Keratinocyte (primary cell): ENCODE results near the gene PTTG1IP2. TPM values are rescaled to one million over a fixed set of nuclear protein-coding genes. Genes with fewer than 3 reads are reported as not detected.

Experiments
- DNase-seq: peaks from one replicate; pipeline ENCODE4 v3.0.0-alpha.2; 2011; ENCODE audit warnings: low read depth, missing footprints, low spot score
- FAIRE-seq: peaks from 2 replicates; lab custom pipeline; 2011; peaks lifted over from hg19 to GRCh38; lab: Jason Lieb, UNC
- H2AFZ ChIP-seq: 2 replicates; pipeline ENCODE4 v1.6.0; 2012; ENCODE audit warnings: low read length, control low read depth, inconsistent platforms; ENCODE audit not compliant: control insufficient read depth
- H3K27ac ChIP-seq: 2 replicates; pipeline ENCODE4 v1.5.1; 2011; ENCODE audit warnings: low read length; ENCODE audit not compliant: control insufficient read depth, insufficient read depth
- H3K27me3 ChIP-seq: 3 replicates; pipeline ENCODE4 v1.6.0; 2011; ENCODE audit warnings: low read length; ENCODE audit not compliant: control insufficient read depth, insufficient read depth; ENCODE audit errors: extremely low read depth
- H3K36me3 ChIP-seq, 2 experiments: 2 replicates in 1 of 2; 3 replicates in 1 of 2; pipeline ENCODE4 v1.5.1; 2011; ENCODE audit warnings: low read length in 2 of 2, mild to moderate bottlenecking in 1 of 2; ENCODE audit not compliant: control insufficient read depth in 2 of 2, insufficient read depth in 2 of 2; ENCODE audit errors: extremely low read depth in 1 of 2
- H3K4me1 ChIP-seq: 3 replicates; pipeline ENCODE4 v1.5.1; 2011; ENCODE audit warnings: low read length; ENCODE audit not compliant: control insufficient read depth, insufficient read depth; ENCODE audit errors: extremely low read depth
- H3K4me2 ChIP-seq: 3 replicates; pipeline ENCODE4 v1.6.0; 2011; ENCODE audit warnings: low read depth, low read length; ENCODE audit not compliant: control insufficient read depth, insufficient read depth; ENCODE audit errors: extremely low read depth
- H3K4me3 ChIP-seq, 3 experiments: fragments of 200-600 bp in 1 of 3; sonication (generic) in 1 of 3; 2 replicates in 2 of 3; 3 replicates in 1 of 3; pipeline ENCODE4 v1.5.1; 2011 to 2016; ENCODE audit warnings: low read length in 3 of 3, mild to moderate bottlenecking in 3 of 3, control low read depth in 2 of 3, inconsistent platforms in 1 of 3, low read depth in 1 of 3, mixed read lengths in 1 of 3, mixed run types in 1 of 3, moderate library complexity in 1 of 3; ENCODE audit not compliant: control insufficient read depth in 2 of 3, insufficient read depth in 2 of 3; ENCODE audit errors: extremely low read depth in 1 of 3
- H3K79me2 ChIP-seq: 2 replicates; pipeline ENCODE4 v1.6.0; 2012; ENCODE audit warnings: low read length; ENCODE audit not compliant: control insufficient read depth, insufficient read depth
- H3K9ac ChIP-seq: 3 replicates; pipeline ENCODE4 v1.6.0; 2011; ENCODE audit warnings: low read length; ENCODE audit not compliant: control insufficient read depth, insufficient read depth; ENCODE audit errors: extremely low read depth
- H3K9me1 ChIP-seq: 3 replicates; pipeline ENCODE4 v1.6.0; 2011; ENCODE audit warnings: low read length; ENCODE audit not compliant: control insufficient read depth, insufficient read depth; ENCODE audit errors: extremely low read depth
- H3K9me3 ChIP-seq: 2 replicates; pipeline ENCODE4 v1.5.1; 2012; ENCODE audit warnings: low read depth, low read length; ENCODE audit not compliant: control insufficient read depth
- H4K20me1 ChIP-seq: 3 replicates; pipeline ENCODE4 v1.6.0; 2011; ENCODE audit warnings: low read length; ENCODE audit not compliant: control insufficient read depth, insufficient read depth; ENCODE audit errors: extremely low read depth
- CTCF ChIP-seq, 3 experiments: IDR thresholded peaks in 1 of 3; conservative IDR thresholded peaks in 1 of 3; optimal IDR thresholded peaks in 1 of 3; 2 replicates in 2 of 3; 3 replicates in 1 of 3; pipeline versions ENCODE3 to v1.5.1; 2011; ENCODE audit warnings: low read length in 3 of 3, mild to moderate bottlenecking in 3 of 3, moderate library complexity in 2 of 3, control low read depth in 1 of 3, inconsistent platforms in 1 of 3; ENCODE audit not compliant: insufficient read depth in 2 of 3; ENCODE audit errors: extremely low read depth in 1 of 3
- EZH2 ChIP-seq: IDR thresholded peaks from one replicate; pipeline ENCODE4 v1.6.1; 2012; ENCODE audit warnings: inconsistent platforms, mild to moderate bottlenecking, low read length, moderate library complexity
- dilution Hi-C: fragments of 300-500 bp; cut with MboI; formaldehyde crosslinking; loops from one replicate; pipeline ENCODE4 v1.7.0; 2020; ENCODE audit warnings: low sequenced_read_pairs; ENCODE audit not compliant: extremely low pct_ligation_motif_present
- polyA plus RNA-seq, 5 experiments: library from polyadenylated mRNA; depleted of rRNA in 3 of 5; stranded (reverse) in 3 of 5; stranded (forward) in 1 of 5; unstranded in 1 of 5; fragments of >200 nt; gene quantifications; 1 replicate in 1 of 5; 2 replicates in 3 of 5; 3 replicates in 1 of 5; pipeline versions ENCODE4 v1.2.1 to v1.2.3, GENCODE V29; 2011 to 2012; ENCODE audit warnings: missing spikeins in 2 of 5, low read depth in 1 of 5, low replicate concordance in 1 of 5

PTTG1IP2 gene
- polyA plus RNA-seq, 1 donor (not counting 4 experiments of a cell fraction or from before 2014, with no cell fraction given): not detected

- dilution Hi-C loops: no loop called here
- Histone ChIP-seq H3K9me3 (peaks cover 10% of the 10 kb centered on the region), H2AFZ (no peak overlapping the region)
Measured at GRCh38 chr7:90430614-90431460, 38.6 kb upstream of the PTTG1IP2 start.

GRCh38 chr7:90432752-90433151, 36.7 kb upstream of the PTTG1IP2 start:
- Histone ChIP-seq H3K27ac (no peak overlapping the region), H3K4me2 (peak overlapping the region; percentile 29), H3K9me1 (no peaks in the 10 kb centered on the region), H3K4me3 (no peak overlapping the region), H3K4me1 (no peaks in the 10 kb centered on the region), H3K79me2 (no peaks in the 10 kb centered on the region), H4K20me1 (no peaks in the 10 kb centered on the region), H3K27me3 (no peaks in the 10 kb centered on the region), H2AFZ (peak overlapping the region; percentile 26), H3K9ac (no peak overlapping the region), H3K9me3 (peaks cover 10% of the 10 kb centered on the region), H3K36me3 (no peaks in the 10 kb centered on the region)
- dilution Hi-C loops: no loop called here
- TF ChIP-seq EZH2 (no peak), CTCF (optimal IDR thresholded peaks at IDR 0.05 in 1 of 3, IDR thresholded peaks at IDR 0.05 in 1 of 3, conservative IDR thresholded peaks at IDR 0.05 in 1 of 3; ENCODE audit: extremely low read depth in 1 of 3, insufficient read depth in 2 of 3, low read length in 3 of 3) (no peak)
- FAIRE-seq (no peak), DNase-seq (no peak)

More at GRCh38 chr7:90430614-90431460, 38.6 kb upstream of the PTTG1IP2 start:
- H3K4me1 ChIP-seq: no peaks in the 10 kb centered on the region
- no peaks in the 10 kb centered on the region for H3K27me3 ChIP-seq
- no peak overlapping the region for H3K27ac ChIP-seq
- no peaks in the 10 kb centered on the region for H3K36me3 ChIP-seq
- H3K9me1 ChIP-seq: no peaks in the 10 kb centered on the region
- no peaks in the 10 kb centered on the region for H3K79me2 ChIP-seq
- DNase-seq: no peak
- H4K20me1 ChIP-seq: no peaks in the 10 kb centered on the region
- no peak for TF ChIP-seq EZH2
- no peak for TF ChIP-seq CTCF (optimal IDR thresholded peaks at IDR 0.05 in 1 of 3, IDR thresholded peaks at IDR 0.05 in 1 of 3, conservative IDR thresholded peaks at IDR 0.05 in 1 of 3; ENCODE audit: extremely low read depth in 1 of 3, insufficient read depth in 2 of 3, low read length in 3 of 3)
- no peak for FAIRE-seq
- no peak overlapping the region for H3K9ac ChIP-seq
- no peak overlapping the region for H3K4me3 ChIP-seq
- H3K4me2 ChIP-seq: no peak overlapping the region
